ENCODE measurements around the gene ZDHHC7. TPM values are rescaled to one million over a fixed set of nuclear protein-coding genes. Genes with fewer than 3 reads are reported as not detected.

The ZDHHC7 gene
- total RNA-seq, 1 donor from 2014 or later = 35.1 TPM

- ATAC-seq (ENCODE audit: poor library complexity) (no peak), DNase-seq (no peak)
- intact Hi-C loops (cut with DNase I) = loop anchor here (10.0 kb wide), 1 partner anchor 99 kb away; no protein-coding TSS in a partner anchor
These were observed 26.0 kb downstream of the ZDHHC7 start for GRCh38 chr16:84985079-84986065.

- DNase-seq = no peak
- intact Hi-C loops (cut with DNase I) = loop anchor here (10.0 kb wide), 1 partner anchor 102 kb away; no protein-coding TSS in a partner anchor
- ATAC-seq (ENCODE audit: poor library complexity) = peak; percentile 39
These were observed 28.9 kb downstream of the ZDHHC7 start for GRCh38 chr16:84982434-84982833.

- intact Hi-C loops (cut with DNase I) = loop anchor here (10.0 kb wide), 1 partner anchor 305 kb away; no protein-coding TSS in a partner anchor
- ATAC-seq (ENCODE audit: poor library complexity) (no peak), DNase-seq (no peak)
These were observed 31.8 kb downstream of the ZDHHC7 start for GRCh38 chr16:84979516-84979915.

DNA sequence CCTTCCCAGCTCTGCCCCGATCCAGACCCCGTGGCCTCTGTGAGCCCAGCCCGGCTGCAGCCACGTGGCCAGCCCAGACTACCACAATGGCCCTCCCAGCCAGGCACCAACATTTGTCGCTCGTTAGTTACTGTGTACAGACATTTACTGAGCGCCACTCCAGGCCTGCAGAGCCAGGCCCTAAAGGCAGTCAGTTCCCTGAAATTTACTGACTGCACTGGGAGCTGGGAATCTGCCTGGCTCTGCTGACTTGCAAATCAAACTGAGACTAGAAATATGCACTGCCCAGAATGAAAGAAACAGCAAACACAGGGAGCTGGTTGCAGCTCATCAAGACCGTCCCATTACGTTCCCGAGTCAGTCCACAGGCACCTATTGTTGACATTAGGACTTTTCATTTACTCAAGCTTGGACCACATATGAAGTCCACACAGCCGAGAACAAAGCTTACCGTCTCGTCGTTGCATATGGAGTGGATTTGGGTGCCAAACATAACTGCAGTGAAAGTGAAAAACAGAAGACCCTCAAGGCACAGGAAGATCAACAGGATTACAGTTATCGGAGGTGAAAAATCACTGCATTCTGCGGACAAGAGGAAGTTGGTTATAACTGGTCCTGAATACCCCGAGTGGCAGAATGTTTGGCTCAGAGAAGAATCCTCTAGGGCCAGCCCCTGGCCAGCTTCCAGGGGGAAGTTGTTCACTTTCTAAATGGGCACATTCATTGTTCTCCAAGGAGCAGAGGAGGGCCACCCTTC is 34.5 kb downstream of the ZDHHC7 start:
- ATAC-seq (ENCODE audit: poor library complexity) = no peak
- intact Hi-C loops (cut with DNase I) = loop anchor here (10.0 kb wide), 1 partner anchor 302 kb away; no protein-coding TSS in a partner anchor
- peak; percentile 80 for DNase-seq

DNA sequence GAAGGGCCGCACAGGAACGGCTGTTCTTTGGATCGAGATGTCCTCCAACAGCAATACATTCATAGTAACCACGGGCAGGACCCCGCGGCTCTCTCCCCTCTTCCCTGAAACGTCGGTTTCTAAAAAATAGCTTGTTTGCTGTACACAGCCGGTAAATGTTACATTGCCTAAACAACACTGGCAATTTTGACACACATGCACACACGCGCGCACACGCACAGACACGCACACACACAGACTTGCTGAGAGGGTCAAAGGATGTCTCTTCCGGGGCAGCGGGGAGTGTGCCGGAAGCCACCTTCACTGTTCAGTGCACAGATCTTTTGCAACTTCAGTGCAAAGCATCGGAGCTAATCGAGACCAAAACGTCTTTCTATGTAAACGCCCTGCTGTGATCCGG is 35.8 kb downstream of the ZDHHC7 start:
- ATAC-seq (ENCODE audit: poor library complexity) = no peak
- intact Hi-C loops (cut with DNase I) = loop anchor here (10.0 kb wide), 1 partner anchor 301 kb away; no protein-coding TSS in a partner anchor
- no peak for DNase-seq

GRCh38 chr16:84975066-84975465 is 36.3 kb downstream of the ZDHHC7 start:
- no peak for ATAC-seq (ENCODE audit: poor library complexity)
- no peak for DNase-seq
- intact Hi-C loops (cut with DNase I) = loop anchor here (10.0 kb wide), 1 partner anchor 300 kb away; no protein-coding TSS in a partner anchor

DNA sequence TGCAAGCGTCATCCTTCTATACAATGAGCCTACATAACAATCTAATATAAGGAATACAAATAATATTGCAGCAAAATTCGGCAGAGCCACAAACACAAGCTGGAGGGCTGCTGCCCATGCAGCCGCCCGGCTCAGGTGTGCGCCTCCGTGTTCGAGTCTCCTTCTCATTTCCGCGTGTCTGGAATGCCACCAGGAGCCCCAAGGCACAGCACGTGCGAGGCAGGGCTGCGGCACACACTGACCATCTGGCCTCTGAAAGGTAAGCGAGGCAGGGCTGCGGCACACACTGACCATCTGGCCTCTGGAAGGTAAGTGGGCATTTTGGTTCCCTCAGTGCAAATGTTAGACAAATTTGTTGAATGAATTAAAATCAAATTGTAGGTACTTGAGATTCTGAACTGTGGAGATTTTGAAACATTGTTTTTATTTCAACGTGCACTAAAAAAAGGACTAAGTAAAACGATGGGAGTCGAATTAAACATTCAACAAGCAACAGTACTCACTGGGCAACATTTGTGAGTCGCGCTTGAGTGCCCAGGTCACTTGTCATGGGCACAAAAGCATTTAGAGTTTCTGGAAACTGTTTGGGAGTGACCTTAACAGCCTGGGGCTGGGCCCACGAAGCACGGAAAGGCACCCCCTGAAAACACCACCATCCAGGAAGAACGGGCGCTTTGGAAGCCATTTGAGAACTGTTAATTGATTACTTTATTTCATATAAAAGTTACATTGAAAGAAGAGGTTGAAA is 37.4 kb downstream of the ZDHHC7 start:
- intact Hi-C loops (cut with DNase I) = loop anchor here (5.0 to 10.0 kb wide), 3 partner anchors 47 to 299 kb away; no protein-coding TSS in a partner anchor
- ATAC-seq (ENCODE audit: poor library complexity) (no peak), DNase-seq (no peak)

- intact Hi-C loops (cut with DNase I) = loop anchor here (5.0 to 10.0 kb wide), 3 partner anchors 46 to 298 kb away; no protein-coding TSS in a partner anchor
- ATAC-seq (ENCODE audit: poor library complexity) (no peak), DNase-seq (no peak)
These were observed 38.1 kb downstream of the ZDHHC7 start for GRCh38 chr16:84973236-84973635.

GRCh38 chr16:84970447-84971127 is 40.7 kb downstream of the ZDHHC7 start:
- DNase-seq = peak; percentile 87
- ATAC-seq (ENCODE audit: poor library complexity) = peak; percentile 83
- intact Hi-C loops (cut with DNase I) = loop anchor here (5.0 to 10.0 kb wide), 3 partner anchors 43 to 296 kb away; no protein-coding TSS in a partner anchor

- intact Hi-C loops (cut with DNase I) = no loop called here
- DNase-seq = no peak
- no peak for ATAC-seq (ENCODE audit: poor library complexity)
These were observed 43.5 kb downstream of the ZDHHC7 start for GRCh38 chr16:84967828-84968227.

GRCh38 chr16:84965428-84966415 is 45.6 kb downstream of the ZDHHC7 start:
- no peak for DNase-seq
- intact Hi-C loops (cut with DNase I) = no loop called here
- no peak for ATAC-seq (ENCODE audit: poor library complexity)

DNA sequence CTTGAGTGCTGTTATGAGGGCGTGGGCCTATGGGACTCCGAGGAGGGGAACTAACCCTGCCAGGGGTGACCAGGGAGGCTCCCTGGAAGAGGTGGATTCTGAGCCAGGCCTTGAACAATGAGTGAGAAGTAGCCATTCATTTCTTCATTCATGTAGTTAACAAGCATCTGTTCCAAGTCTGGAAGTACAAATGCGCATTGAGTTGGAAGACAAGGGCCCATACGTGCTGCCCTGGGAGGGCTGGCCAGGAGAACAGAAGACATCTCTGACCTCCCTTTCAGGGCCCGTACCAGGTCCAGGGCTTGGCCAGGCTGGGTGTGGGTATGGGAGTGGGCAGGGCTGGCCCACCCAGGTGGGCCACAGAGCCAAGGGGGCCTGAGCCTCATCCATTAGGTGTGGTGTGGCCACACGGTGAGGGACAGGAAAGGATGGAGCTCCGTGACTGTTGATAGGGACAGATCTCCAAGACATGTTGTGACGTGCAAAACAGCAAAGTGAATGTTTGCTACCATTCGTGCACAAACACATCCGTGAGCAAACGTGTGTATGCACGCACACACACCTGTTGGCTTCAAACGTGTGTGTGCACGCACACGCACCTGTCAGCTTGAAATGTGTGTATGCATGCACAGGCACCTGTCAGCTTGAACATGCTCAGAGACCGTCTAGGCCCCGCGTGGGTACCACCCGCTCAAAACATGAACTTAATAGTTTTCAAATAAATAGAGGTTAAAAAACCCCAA is 46.8 kb downstream of the ZDHHC7 start:
- DNase-seq (no peak), ATAC-seq (ENCODE audit: poor library complexity) (no peak)
- intact Hi-C loops (cut with DNase I) = no loop called here

GRCh38 chr16:84963066-84963465 is 48.3 kb downstream of the ZDHHC7 start:
- no peak for DNase-seq
- intact Hi-C loops (cut with DNase I) = no loop called here
- ATAC-seq (ENCODE audit: poor library complexity) = no peak

GRCh38 chr16:84960942-84961341 is 50.4 kb downstream of the ZDHHC7 start:
- no peak for DNase-seq
- intact Hi-C loops (cut with DNase I) = no loop called here
- no peak for ATAC-seq (ENCODE audit: poor library complexity)

GRCh38 chr16:84959784-84960417 is 51.4 kb downstream of the ZDHHC7 start:
- DNase-seq (no peak), ATAC-seq (ENCODE audit: poor library complexity) (no peak)
- intact Hi-C loops (cut with DNase I) = no loop called here

All from Right ventricle myocardium superior (tissue), 1 donor.